Endothelial cell of umbilical vein (primary cell): Measurements from ENCODE around the gene CLCN3. TPM values are rescaled to one million over a fixed set of nuclear protein-coding genes. Genes with fewer than 3 reads are reported as not detected.

Experiments used
- BruUV-seq: library from RNA; stranded (reverse); fragments of 400-500 nt; replicated peaks from 2 replicates; lab custom pipeline; 2021; lab: Mats Ljungman, UMichigan
- CTCF ChIA-PET: fragments of 300-600, 350-600 bp; sonication (Branson Sonifier 250); formaldehyde crosslinking; loops from one replicate; lab custom pipeline; 2021; ENCODE audit warnings: antibody characterized with exemption, inconsistent platforms; lab: Charles Lee
- POLR2A ChIA-PET: fragments of 300-600, 350-600 bp; sonication (Branson Sonifier 250); formaldehyde crosslinking; loops from one replicate; lab custom pipeline; 2021; ENCODE audit warnings: antibody characterized with exemption, inconsistent platforms; lab: Charles Lee
- DNase-seq: peaks from one replicate; pipeline ENCODE4 v3.0.0-alpha.2; 2011; ENCODE audit warnings: low read depth, low spot score
- FAIRE-seq: peaks from 2 replicates; lab custom pipeline; 2011; peaks lifted over from hg19 to GRCh38; lab: Jason Lieb, UNC
- H2AFZ ChIP-seq: 2 replicates; pipeline ENCODE4 v1.6.0; 2012; ENCODE audit warnings: low read depth, low read length, control low read depth, inconsistent platforms
- H3K27ac ChIP-seq: 2 replicates; pipeline ENCODE4 v1.5.1; 2011; ENCODE audit warnings: low read depth, mild to moderate bottlenecking, control low read depth, low read length, moderate library complexity; ENCODE audit not compliant: insufficient read depth
- H3K27me3 ChIP-seq, 2 experiments: 2 replicates each; pipeline versions ENCODE4 v1.6.0 to v1.6.1; 2011; ENCODE audit warnings: low read length in 2 of 2, mixed read lengths in 1 of 2; ENCODE audit not compliant: control insufficient read depth in 2 of 2, insufficient read depth in 2 of 2
- H3K36me3 ChIP-seq, 2 experiments: 2 replicates in 1 of 2; 3 replicates in 1 of 2; pipeline ENCODE4 v1.5.1; 2011; ENCODE audit warnings: low read length in 2 of 2, mild to moderate bottlenecking in 1 of 2, moderate library complexity in 1 of 2; ENCODE audit not compliant: control insufficient read depth in 2 of 2, insufficient read depth in 2 of 2; ENCODE audit errors: extremely low read depth in 1 of 2
- H3K4me1 ChIP-seq: 3 replicates; pipeline ENCODE4 v1.5.1; 2011; ENCODE audit warnings: mild to moderate bottlenecking, low read length; ENCODE audit not compliant: control insufficient read depth, insufficient read depth; ENCODE audit errors: extremely low read depth
- H3K4me2 ChIP-seq: 2 replicates; pipeline ENCODE4 v1.6.1; 2011; ENCODE audit warnings: low read length, control low read depth, mixed read lengths; ENCODE audit not compliant: insufficient read depth
- H3K4me3 ChIP-seq, 3 experiments: fragments of 200-600 bp in 1 of 3; sonication (generic), shearing (Covaris generic) in 1 of 3; replicated peaks in 1 of 3; 2 replicates each; pipeline ENCODE4 v1.5.1; 2011 to 2016; ENCODE audit warnings: control low read depth in 3 of 3, low read length in 3 of 3, mild to moderate bottlenecking in 2 of 3, inconsistent platforms in 1 of 3, low read depth in 1 of 3, moderate library complexity in 1 of 3; ENCODE audit not compliant: insufficient read depth in 1 of 3
- H3K79me2 ChIP-seq: 2 replicates; pipeline ENCODE4 v1.6.0; 2012; ENCODE audit warnings: low read length, inconsistent platforms; ENCODE audit not compliant: control insufficient read depth, insufficient read depth
- H3K9ac ChIP-seq: replicated peaks from 2 replicates; pipeline ENCODE3; 2011; ENCODE audit warnings: low read length, control low read depth; ENCODE audit not compliant: insufficient read depth; ENCODE audit errors: extremely low read depth
- H3K9me1 ChIP-seq: replicated peaks from 3 replicates; pipeline ENCODE4 v1.6.0; 2011; ENCODE audit warnings: mild to moderate bottlenecking, low read length; ENCODE audit not compliant: control insufficient read depth, insufficient read depth; ENCODE audit errors: extremely low read depth
- H3K9me3 ChIP-seq: replicated peaks from 2 replicates; pipeline ENCODE4 v1.5.1; 2012; ENCODE audit warnings: low read length, inconsistent platforms; ENCODE audit not compliant: control insufficient read depth, insufficient read depth
- H4K20me1 ChIP-seq: replicated peaks from 2 replicates; pipeline ENCODE3; 2011; ENCODE audit warnings: mild to moderate bottlenecking, low read length; ENCODE audit not compliant: control insufficient read depth, insufficient read depth; ENCODE audit errors: extremely low read depth
- EZH2 ChIP-seq: IDR thresholded peaks from 2 replicates; pipeline ENCODE4 v1.6.1; 2012; ENCODE audit warnings: borderline replicate concordance, low read depth, mild to moderate bottlenecking, moderate library complexity, low read length, inconsistent platforms; ENCODE audit not compliant: severe bottlenecking
- FOS ChIP-seq: IDR thresholded peaks from 2 replicates; pipeline ENCODE4 v1.6.1; 2011; ENCODE audit warnings: mild to moderate bottlenecking, low read length, moderate library complexity, borderline replicate concordance; ENCODE audit not compliant: insufficient read depth
- JUN ChIP-seq: IDR thresholded peaks from 2 replicates; pipeline ENCODE4 v1.6.1; 2011; ENCODE audit warnings: borderline replicate concordance, low read depth; ENCODE audit not compliant: insufficient read length, insufficient read depth
- POLR2A ChIP-seq: IDR thresholded peaks from 2 replicates; pipeline ENCODE4 v1.6.1; 2012; ENCODE audit warnings: low read depth, mild to moderate bottlenecking, control low read depth, low read length
- dilution Hi-C: fragments of 300-500 bp; cut with MboI; formaldehyde crosslinking; loops from one replicate; pipeline ENCODE4 v1.15.0; 2019; ENCODE audit warnings: low sequenced_read_pairs; ENCODE audit not compliant: extremely low pct_ligation_motif_present
- intact Hi-C: fragments of 100-400 bp; cut with micrococcal nuclease; formaldehyde crosslinking; loops from one replicate; pipeline ENCODE4 v1.10.0; 2022
- polyA plus RNA-seq, 4 experiments: library from polyadenylated mRNA; depleted of rRNA in 3 of 4; stranded (reverse) in 3 of 4; unstranded in 1 of 4; fragments of >200 nt; gene quantifications; 2 replicates each; pipeline versions ENCODE4 v1.2.1 to v1.2.3, GENCODE V29; 2011 to 2012; ENCODE audit warnings: missing spikeins in 1 of 4
- total RNA-seq: library from RNA; stranded (reverse); gene quantifications from 2 replicates; pipeline ENCODE4 v1.2.3, GENCODE V29; 2021

CLCN3 gene
- total and polyA plus RNA-seq, 2 donors (not counting 3 experiments of a cell fraction or from before 2014, with no cell fraction given), result 16.5 to 51.4 TPM

DNA sequence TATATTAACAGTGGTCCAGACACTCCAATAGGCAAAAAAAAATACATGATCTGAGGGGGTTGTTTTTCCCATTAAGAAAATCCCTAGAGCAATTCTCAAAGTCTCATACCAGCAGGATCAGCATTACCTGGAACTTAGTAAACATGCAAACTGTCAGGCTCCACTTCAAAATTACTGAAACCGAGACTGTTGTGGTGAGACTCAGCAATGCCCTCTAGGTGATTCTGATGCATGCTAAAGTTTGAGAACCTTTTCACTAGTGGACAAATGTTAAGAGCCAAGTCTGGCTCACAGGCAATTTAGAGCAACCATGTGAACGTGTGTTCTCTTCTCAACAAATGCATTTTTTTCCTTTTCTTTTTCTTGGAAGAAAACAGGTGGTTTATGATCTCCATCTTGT is 38.2 kb upstream of the CLCN3 start:
- H3K4me1 ChIP-seq, result no peaks in the 10 kb centered on the region
- ChIA-PET CTCF (interaction anchor here (1.0 kb wide), 1 partner anchor 11 kb away, joined by 4 read pairs; no protein-coding TSS in a partner anchor), POLR2A (no interaction called here)
- no peak overlapping the region for H3K4me3 ChIP-seq
- H3K27me3 ChIP-seq, result no peaks in the 10 kb centered on the region
- DNase-seq (no peak), FAIRE-seq (no peak)
- no peak overlapping the region for H3K9ac ChIP-seq
- no peak overlapping the region for H3K27ac ChIP-seq
- H3K36me3 ChIP-seq, result peaks cover 0 to 2% of the 10 kb centered on the region in 2 experiments
- H2AFZ ChIP-seq, result no peak overlapping the region
- H3K9me3 ChIP-seq, result no peaks in the 10 kb centered on the region
- H3K4me2 ChIP-seq, result no peak overlapping the region
- no peaks in the 10 kb centered on the region for H3K79me2 ChIP-seq
- intact Hi-C loops, result no loop called here
- dilution Hi-C loops, result no loop called here
- no peak for TF ChIP-seq JUN
- no peak for TF ChIP-seq EZH2
- BruUV-seq, result no TSS peak
- H4K20me1 ChIP-seq, result no peaks in the 10 kb centered on the region
- H3K9me1 ChIP-seq, result no peaks in the 10 kb centered on the region

GRCh38 chr4:169582706-169583105 is 37.7 kb upstream of the CLCN3 start:
- no peak for DNase-seq
- ChIA-PET POLR2A (no interaction called here), CTCF (interaction anchor here (0.6 to 1.0 kb wide), 3 partner anchors 11 to 662 kb away, joined by 3 to 4 read pairs (median 3); no protein-coding TSS in a partner anchor)
- intact Hi-C loops (no loop called here), dilution Hi-C loops (no loop called here)
- BruUV-seq, result no TSS peak
- Histone ChIP-seq H3K27ac (no peak overlapping the region), H3K27me3 (no peaks in the 10 kb centered on the region), H3K79me2 (no peaks in the 10 kb centered on the region), H3K9ac (no peak overlapping the region), H3K9me1 (no peaks in the 10 kb centered on the region), H4K20me1 (no peaks in the 10 kb centered on the region), H2AFZ (no peak overlapping the region), H3K4me1 (no peaks in the 10 kb centered on the region), H3K4me2 (no peak overlapping the region), H3K9me3 (no peaks in the 10 kb centered on the region), H3K36me3 (peaks cover 0 to 2% of the 10 kb centered on the region in 2 experiments), H3K4me3 (no peak overlapping the region)
- FAIRE-seq, result no peak
- TF ChIP-seq JUN (no peak), POLR2A (no peak), FOS (no peak)
